Stimulated activated CD8-positive, alpha-beta memory T cell treated with anti-CD3 and anti-CD28 coated beads, Interleukin-4, amount 100 ng/mL, for 1 hour (primary cell): Measurements from ENCODE around the gene FOXP1.

Source experiments
- DNase-seq, 2 donors: peaks; one replicate each; pipeline ENCODE4 v3.0.0-alpha.2; 2020; ENCODE audit warnings: low read depth in 2 of 2, low spot score in 1 of 2

Gene FOXP1

GRCh38 chr3:71164881-71165280, 418.6 kb downstream of the FOXP1 start:
- DNase-seq: no peak

GRCh38 chr3:71163198-71163918, 420.2 kb downstream of the FOXP1 start:
- DNase-seq: no peak

- no peak for DNase-seq
Measured at GRCh38 chr3:71162221-71162620, 421.3 kb downstream of the FOXP1 start.

GRCh38 chr3:71160785-71161546, 422.6 kb downstream of the FOXP1 start:
- no peak for DNase-seq

- no peak for DNase-seq
Measured at GRCh38 chr3:71156062-71156665, 427.4 kb downstream of the FOXP1 start.

GRCh38 chr3:71154846-71155245, 428.7 kb downstream of the FOXP1 start:
- DNase-seq: no peak

- DNase-seq: no peak
Measured at GRCh38 chr3:71153713-71154112, 429.8 kb downstream of the FOXP1 start.

- no peak for DNase-seq
Measured at GRCh38 chr3:71152892-71153265, 430.6 kb downstream of the FOXP1 start.

GRCh38 chr3:71152039-71152891, 431.3 kb downstream of the FOXP1 start:
- no peak for DNase-seq

- DNase-seq: no peak
Measured at GRCh38 chr3:71149959-71150954, 433.3 kb downstream of the FOXP1 start.

GRCh38 chr3:71148455-71149060, 435.0 kb downstream of the FOXP1 start:
- no peak for DNase-seq

GRCh38 chr3:71146673-71147072, 436.9 kb downstream of the FOXP1 start:
- no peak for DNase-seq

- DNase-seq: no peak
Measured at GRCh38 chr3:71145954-71146353, 437.6 kb downstream of the FOXP1 start.

- no peak for DNase-seq
Measured at GRCh38 chr3:71144525-71145253, 438.8 kb downstream of the FOXP1 start.

- no peak for DNase-seq
Measured at GRCh38 chr3:71143493-71143892, 440.0 kb downstream of the FOXP1 start.

- no peak for DNase-seq
Measured at GRCh38 chr3:71142441-71143161, 440.9 kb downstream of the FOXP1 start.

GRCh38 chr3:71140477-71140876, 443.1 kb downstream of the FOXP1 start:
- no peak for DNase-seq

- no peak for DNase-seq
Measured at GRCh38 chr3:71139496-71139895, 444.0 kb downstream of the FOXP1 start.
